Fibroblast of the aortic adventitia (primary cell): ENCODE results near the gene BGLAP. TPM values are rescaled to one million over a fixed set of nuclear protein-coding genes. Genes with fewer than 3 reads are reported as not detected.
"Not testable (repeated sequence)": the region's sequence is repeated elsewhere in the genome, so short reads cannot be mapped to it uniquely, and the experiment has no call there.

Source experiments
- DNase-seq: peaks from one replicate; pipeline ENCODE4 v3.0.0-alpha.2; 2010; ENCODE audit warnings: low read depth
- H3K4me3 ChIP-seq: 2 replicates; pipeline ENCODE4 v1.5.1; 2011; ENCODE audit warnings: low read depth, mild to moderate bottlenecking, control low read depth, low read length, moderate library complexity
- total RNA-seq: library from RNA; depleted of rRNA; stranded (reverse); fragments of >200 nt; gene quantifications from 2 replicates; pipeline ENCODE4 v1.2.3, GENCODE V29; 2012; ENCODE audit warnings: low replicate concordance
- TF ChIP-seq, protein P1 (sequence below): IDR thresholded peaks from 2 replicates; pipeline ENCODE4 v1.5.1; 2011; ENCODE audit warnings: mild to moderate bottlenecking, low read length, control low read depth, inconsistent platforms; ENCODE audit not compliant: insufficient read depth

BGLAP gene
- total RNA-seq, 1 donor, result 0.18 TPM

DNA sequence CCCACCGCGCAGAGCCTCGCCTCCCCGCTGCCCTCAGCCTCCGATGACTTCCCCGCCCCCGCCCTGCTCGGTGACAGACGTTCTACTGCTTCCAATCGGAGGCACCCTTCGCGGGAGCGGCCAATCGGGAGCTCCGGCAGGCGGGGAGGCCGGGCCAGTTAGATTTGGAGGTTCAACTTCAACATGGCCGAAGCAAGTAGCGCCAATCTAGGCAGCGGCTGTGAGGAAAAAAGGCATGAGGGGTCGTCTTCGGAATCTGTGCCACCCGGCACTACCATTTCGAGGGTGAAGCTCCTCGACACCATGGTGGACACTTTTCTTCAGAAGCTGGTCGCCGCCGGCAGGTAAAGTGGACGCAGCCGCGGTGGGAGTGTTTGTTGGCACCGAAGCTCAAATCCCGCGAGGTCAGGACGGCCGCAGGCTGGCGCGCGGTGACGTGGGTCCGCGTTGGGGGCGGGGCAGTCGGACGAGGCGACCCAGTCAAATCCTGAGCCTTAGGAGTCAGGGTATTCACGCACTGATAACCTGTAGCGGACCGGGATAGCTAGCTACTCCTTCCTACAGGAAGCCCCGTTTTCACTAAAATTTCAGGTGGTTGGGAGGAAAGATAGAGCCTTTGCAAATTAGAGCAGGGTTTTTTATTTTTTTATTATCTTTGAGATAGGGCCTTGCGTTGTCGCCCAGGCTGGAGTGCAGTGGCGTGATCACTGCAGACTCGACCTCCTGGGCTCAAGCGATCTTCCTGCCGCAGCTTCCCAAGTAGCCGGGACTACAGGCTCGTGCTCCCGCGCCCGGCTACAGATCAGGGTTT, 28.9 kb upstream of the BGLAP start, which contains the start of gene PMF1:
TSS of gene PMF1 (plus strand) at position 175 of the 811 bp plus-strand sequence. CDS start at position 184, 9 bp downstream.
- TF ChIP-seq, protein P1, sequence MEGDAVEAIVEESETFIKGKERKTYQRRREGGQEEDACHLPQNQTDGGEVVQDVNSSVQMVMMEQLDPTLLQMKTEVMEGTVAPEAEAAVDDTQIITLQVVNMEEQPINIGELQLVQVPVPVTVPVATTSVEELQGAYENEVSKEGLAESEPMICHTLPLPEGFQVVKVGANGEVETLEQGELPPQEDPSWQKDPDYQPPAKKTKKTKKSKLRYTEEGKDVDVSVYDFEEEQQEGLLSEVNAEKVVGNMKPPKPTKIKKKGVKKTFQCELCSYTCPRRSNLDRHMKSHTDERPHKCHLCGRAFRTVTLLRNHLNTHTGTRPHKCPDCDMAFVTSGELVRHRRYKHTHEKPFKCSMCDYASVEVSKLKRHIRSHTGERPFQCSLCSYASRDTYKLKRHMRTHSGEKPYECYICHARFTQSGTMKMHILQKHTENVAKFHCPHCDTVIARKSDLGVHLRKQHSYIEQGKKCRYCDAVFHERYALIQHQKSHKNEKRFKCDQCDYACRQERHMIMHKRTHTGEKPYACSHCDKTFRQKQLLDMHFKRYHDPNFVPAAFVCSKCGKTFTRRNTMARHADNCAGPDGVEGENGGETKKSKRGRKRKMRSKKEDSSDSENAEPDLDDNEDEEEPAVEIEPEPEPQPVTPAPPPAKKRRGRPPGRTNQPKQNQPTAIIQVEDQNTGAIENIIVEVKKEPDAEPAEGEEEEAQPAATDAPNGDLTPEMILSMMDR, result no peak
- H3K4me3 ChIP-seq, result peak within 1 kb of the TSS; percentile 97
- peak; percentile 94 for DNase-seq

DNA sequence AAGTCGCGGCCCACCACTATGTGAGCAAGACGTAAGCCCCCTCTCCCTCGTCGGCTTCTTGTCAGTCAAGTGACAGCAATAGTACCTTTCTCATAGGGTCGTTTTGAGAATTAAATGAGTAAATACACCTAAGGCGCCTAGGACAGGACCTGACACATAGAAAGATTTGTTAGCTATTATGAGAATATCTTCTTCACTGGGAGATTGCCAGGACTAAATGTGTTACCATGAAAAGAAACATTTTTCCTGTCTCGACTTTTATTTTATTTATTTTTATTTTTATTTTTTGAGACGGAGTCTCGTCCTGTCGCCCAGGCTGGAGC, 28.4 kb upstream of the BGLAP start:
- no peak for DNase-seq

DNA sequence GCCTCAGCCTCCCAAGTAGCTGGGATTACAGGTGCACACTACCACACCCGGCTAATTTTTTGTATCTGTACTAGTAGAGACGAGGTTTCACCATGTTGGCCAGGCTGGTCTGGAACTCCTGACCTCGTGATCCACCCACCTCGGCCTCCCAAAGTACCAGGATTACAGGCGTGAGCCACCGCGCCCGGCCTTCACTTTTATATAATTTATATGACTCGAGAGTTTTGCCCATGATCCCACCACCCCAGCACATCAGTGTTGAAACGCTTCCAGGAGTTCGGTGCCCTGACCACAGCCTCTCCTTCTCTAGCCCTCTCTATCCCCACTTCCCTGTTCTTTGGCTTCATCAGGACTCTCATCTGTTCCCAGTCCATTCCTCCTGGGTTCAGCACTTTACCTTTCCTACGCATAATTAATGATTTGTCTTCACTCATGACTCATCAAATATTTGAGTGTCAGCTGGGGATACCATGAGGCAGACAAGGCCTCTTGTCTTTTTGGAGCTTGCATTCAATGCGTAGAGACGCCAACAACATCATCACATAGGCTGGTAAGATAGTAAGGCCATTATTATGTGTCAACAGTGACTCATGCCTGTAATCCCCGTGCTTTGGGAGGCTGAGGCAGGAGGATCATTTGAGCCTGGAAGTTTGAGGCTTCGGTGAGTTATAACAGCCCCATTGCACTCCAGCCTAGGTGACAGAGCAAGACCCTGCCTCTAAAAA, 27.8 kb upstream of the BGLAP start:
- TF ChIP-seq, protein P1, result no peak
- H3K4me3 ChIP-seq, result peak overlapping the region; percentile 97
- DNase-seq, result peak; percentile 32

More for the DNA sequence above, 28.4 kb upstream of the BGLAP start:
- TF ChIP-seq, protein P1, result no peak
- peak overlapping the region; percentile 97 for H3K4me3 ChIP-seq

DNA sequence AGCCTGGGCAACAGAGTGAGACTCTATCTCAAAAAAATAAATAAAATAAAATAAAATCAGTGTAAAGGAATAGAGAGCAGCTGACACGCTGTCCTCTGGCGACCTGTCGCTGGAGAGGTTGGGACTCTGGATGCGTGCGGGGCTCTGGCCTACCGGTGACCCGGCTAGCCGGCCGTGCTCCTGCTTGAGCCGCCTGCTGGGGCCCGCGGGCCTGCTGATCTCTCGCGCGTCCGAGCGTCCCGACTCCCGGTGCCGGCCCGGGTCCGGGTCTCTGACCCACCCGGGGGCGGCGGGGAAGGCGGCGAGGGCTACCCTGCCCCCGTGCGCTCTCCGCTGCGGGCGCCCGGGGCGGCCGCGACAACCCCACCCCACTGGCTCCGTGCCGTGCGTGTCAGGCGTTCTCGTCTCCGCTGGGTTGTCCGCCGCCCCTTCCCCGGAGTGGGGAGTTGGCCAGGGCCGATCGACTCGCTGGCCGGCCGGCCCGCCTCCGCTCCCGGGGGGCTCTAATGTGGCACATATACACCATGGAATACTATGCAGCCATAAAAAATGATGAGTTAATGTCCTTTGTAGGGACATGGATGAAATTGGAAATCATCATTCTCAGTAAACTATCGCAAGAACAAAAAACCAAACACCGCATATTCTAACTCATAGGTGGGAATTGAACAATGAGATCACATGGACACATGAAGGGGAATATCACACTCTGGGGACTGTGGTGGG, 25.5 kb upstream of the BGLAP start:
- H3K4me3 ChIP-seq, DNase-seq: not testable (repeated sequence)

DNA sequence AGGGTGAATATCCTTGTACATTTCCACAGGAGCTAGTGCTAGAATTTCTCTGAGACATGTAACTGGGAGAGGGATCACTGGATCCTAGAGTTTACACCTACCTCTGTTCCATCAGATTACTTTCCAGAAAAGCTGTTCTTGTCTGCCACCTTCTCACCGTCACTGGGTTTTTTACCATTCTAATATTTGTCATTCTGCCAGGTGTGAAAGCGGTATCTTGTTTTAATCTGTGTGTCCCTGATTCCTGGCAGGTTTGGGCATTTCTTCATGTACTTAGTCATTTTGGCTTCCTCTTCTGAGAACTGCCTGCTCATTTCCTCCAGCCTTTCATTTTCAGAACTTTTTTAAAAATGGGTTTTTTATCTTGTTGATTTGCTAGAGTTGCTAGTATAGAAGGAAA, 24.1 kb upstream of the BGLAP start:
- TF ChIP-seq, protein P1, result no peak
- DNase-seq, result peak; percentile 81
- H3K4me3 ChIP-seq, result no peak overlapping the region

DNA sequence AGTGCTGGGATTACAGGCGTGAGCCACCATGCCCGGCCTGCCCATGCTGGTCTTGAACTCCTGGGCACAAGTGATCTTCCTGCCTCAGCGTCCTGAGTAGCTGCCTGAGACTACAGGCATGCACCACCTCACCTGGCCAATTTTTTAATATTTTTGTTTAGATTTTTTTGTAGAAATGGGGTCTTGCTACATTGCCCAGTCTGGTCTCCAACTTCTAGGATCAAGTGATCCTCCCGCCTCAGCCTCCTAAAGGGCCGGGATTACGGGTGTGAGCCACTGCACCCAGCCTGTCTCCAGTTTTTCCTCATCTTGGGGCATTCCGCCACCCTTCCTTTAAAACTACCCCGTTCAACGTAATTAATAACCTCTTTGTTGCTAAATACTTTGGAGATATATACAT, 21.8 kb upstream of the BGLAP start:
- TF ChIP-seq, protein P1, result no peak
- no peak for DNase-seq
- no peak overlapping the region for H3K4me3 ChIP-seq
